ENCODE results near the gene PPP1R7. TPM values are rescaled to one million over a fixed set of nuclear protein-coding genes. Genes with fewer than 3 reads are reported as not detected.

Gene PPP1R7
- polyA plus RNA-seq, 1 of the 3 experiments (the other 2 are of a cell fraction), result 56.9 TPM

- no peak overlapping the region for H3K9ac ChIP-seq
- H3K9me3 ChIP-seq, result no peaks in the 10 kb centered on the region
- H3K9me2 ChIP-seq, result no peaks in the 10 kb centered on the region
- ChIA-PET POLR2A (no interaction called here), CTCF (interaction anchor here (1.0 kb wide), 1 partner anchor 11 kb away, joined by 3 read pairs; no protein-coding TSS in a partner anchor)
- TF ChIP-seq USF2 (IDR thresholded peaks at IDR 0.05; ENCODE audit: borderline replicate concordance, low read depth, low read length), result no peak
- TF ChIP-seq POLR2AphosphoS5 (IDR thresholded peaks at IDR 0.05; ENCODE audit: low read depth, low read length), result no peak
- TF ChIP-seq CHD2 (IDR thresholded peaks at IDR 0.05; ENCODE audit: low read length, partially characterized antibody), result no peak
- no peak for TF ChIP-seq EP300 (IDR thresholded peaks at IDR 0.05; ENCODE audit: borderline replicate concordance in 1 of 2, low read depth in 1 of 2, low read length in 1 of 2)
- TF ChIP-seq FOXJ3 (CRISPR knock-in tag; IDR thresholded peaks at IDR 0.05), result no peak
- TF ChIP-seq MEF2A (IDR thresholded peaks at IDR 0.05; ENCODE audit: borderline replicate concordance, low read depth), result no peak
- TF ChIP-seq TEAD4 (IDR thresholded peaks at IDR 0.05; ENCODE audit: borderline replicate concordance, insufficient read depth), result no peak
- TF ChIP-seq GABPA (IDR thresholded peaks at IDR 0.05; ENCODE audit: low read depth), result no peak
- no peak for TF ChIP-seq NRF1 (IDR thresholded peaks at IDR 0.05; ENCODE audit: low read depth, low read length)
- no peak for TF ChIP-seq FOSL2 (IDR thresholded peaks at IDR 0.05; ENCODE audit: borderline replicate concordance, low read depth)
- no peaks in the 10 kb centered on the region for H3K27me3 ChIP-seq (ENCODE audit: insufficient read depth)
- H3K4me3 ChIP-seq (ENCODE audit: low read depth in 2 of 2, low read length in 1 of 2), result no peak overlapping the region
- no peak overlapping the region for H2AFZ ChIP-seq (ENCODE audit: low read depth)
- H3K4me2 ChIP-seq, result no peak overlapping the region
- no peaks in the 10 kb centered on the region for H3F3A ChIP-seq (replicated peaks; ENCODE audit: insufficient read depth)
- 57% methylated on average over 5 of the region's 6 CpGs for WGBS (ENCODE audit: low lambda C conversion rate)
- H4K20me1 ChIP-seq (ENCODE audit: insufficient read depth), result no peaks in the 10 kb centered on the region
- H3K27ac ChIP-seq (ENCODE audit: low read depth in 2 of 2, low read length in 1 of 2), result no peak overlapping the region; a peak in 1 of 4 replicates
- H3K4me1 ChIP-seq (ENCODE audit: control insufficient read depth in 1 of 2, insufficient read depth in 2 of 2, low read depth in 1 of 2, low read length in 1 of 2), result peaks cover 0 to 10% of the 10 kb centered on the region in 2 experiments; a peak in 1 of 4 replicates
- H3K36me3 ChIP-seq (replicated peaks in 1 of 2; ENCODE audit: control insufficient read depth in 1 of 2, insufficient read depth in 2 of 2, low read length in 1 of 2), result no peaks in the 10 kb centered on the region
- DNase-seq, result no peak
- no peaks in the 10 kb centered on the region for H3K79me2 ChIP-seq (ENCODE audit: insufficient read depth)
Observed at GRCh38 chr2:241208058-241208457, 57.8 kb downstream of the PPP1R7 start.

GRCh38 chr2:241209271-241209670 is 59.0 kb downstream of the PPP1R7 start:
- H3K27me3 ChIP-seq (ENCODE audit: insufficient read depth), result no peaks in the 10 kb centered on the region
- peaks cover 0 to 10% of the 10 kb centered on the region in 2 experiments; a peak in 1 of 4 replicates for H3K4me1 ChIP-seq (ENCODE audit: control insufficient read depth in 1 of 2, insufficient read depth in 2 of 2, low read depth in 1 of 2, low read length in 1 of 2)
- POLR2A ChIA-PET, result no interaction called here
- no peaks in the 10 kb centered on the region for H3K9me2 ChIP-seq
- H4K20me1 ChIP-seq (ENCODE audit: insufficient read depth), result no peaks in the 10 kb centered on the region
- TF ChIP-seq YY1 (IDR thresholded peaks at IDR 0.05; ENCODE audit: low read depth), result no peak
- TF ChIP-seq CHD2 (IDR thresholded peaks at IDR 0.05; ENCODE audit: low read length, partially characterized antibody), result no peak
- TF ChIP-seq FOXM1 (IDR thresholded peaks at IDR 0.05; ENCODE audit: low read depth), result no peak
- no peak for TF ChIP-seq JUND (IDR thresholded peaks at IDR 0.05)
- no peak for TF ChIP-seq EP300 (IDR thresholded peaks at IDR 0.05; ENCODE audit: borderline replicate concordance in 1 of 2, low read depth in 1 of 2, low read length in 1 of 2)
- no peak for TF ChIP-seq PBX3 (IDR thresholded peaks at IDR 0.05)
- TF ChIP-seq RCOR1 (IDR thresholded peaks at IDR 0.05; ENCODE audit: low read length), result no peak
- TF ChIP-seq FOSL2 (IDR thresholded peaks at IDR 0.05; ENCODE audit: borderline replicate concordance, low read depth), result no peak
- no peak for TF ChIP-seq ELF1 (IDR thresholded peaks at IDR 0.05)
- TF ChIP-seq ZBTB33 (IDR thresholded peaks at IDR 0.05; ENCODE audit: borderline replicate concordance, low read depth), result no peak
- no peak for TF ChIP-seq USF2 (IDR thresholded peaks at IDR 0.05; ENCODE audit: borderline replicate concordance, low read depth, low read length)
- TF ChIP-seq MEF2A (IDR thresholded peaks at IDR 0.05; ENCODE audit: borderline replicate concordance, low read depth), result no peak
- H3K4me2 ChIP-seq, result no peak overlapping the region
- no peaks in the 10 kb centered on the region for H3K79me2 ChIP-seq (ENCODE audit: insufficient read depth)
- no peak overlapping the region for H2AFZ ChIP-seq (ENCODE audit: low read depth)
- no CpG with 5 or more reads among the region's 33 CpGs for WGBS (ENCODE audit: low lambda C conversion rate)
- H3F3A ChIP-seq (replicated peaks; ENCODE audit: insufficient read depth), result no peaks in the 10 kb centered on the region
- no peaks in the 10 kb centered on the region for H3K9me3 ChIP-seq
- CTCF ChIA-PET, result no interaction called here
- H3K27ac ChIP-seq (ENCODE audit: low read depth in 2 of 2, low read length in 1 of 2), result no peak overlapping the region
- H3K9ac ChIP-seq, result no peak overlapping the region
- H3K36me3 ChIP-seq (replicated peaks in 1 of 2; ENCODE audit: control insufficient read depth in 1 of 2, insufficient read depth in 2 of 2, low read length in 1 of 2), result no peaks in the 10 kb centered on the region
- DNase-seq, result no peak
- no peak overlapping the region for H3K4me3 ChIP-seq (ENCODE audit: low read depth in 2 of 2, low read length in 1 of 2)
